ENCODE measurements around the gene DDT.
"Not testable (repeated sequence)": the region's sequence is repeated elsewhere in the genome, so short reads cannot be mapped to it uniquely, and the experiment has no call there.

Gene DDT

GRCh38 chr22:23986538-23987178 lies 12.4 kb upstream of the DDT start:
- DNase-seq = not testable (repeated sequence)

GRCh38 chr22:23986089-23986488 lies 11.8 kb upstream of the DDT start:
- DNase-seq = not testable (repeated sequence)

GRCh38 chr22:23984430-23984829 lies 10.2 kb upstream of the DDT start:
- DNase-seq = no peak

GRCh38 chr22:23980567-23980966 lies 6.3 kb upstream of the DDT start:
- DNase-seq = not testable (repeated sequence)

- DNase-seq = not testable (repeated sequence)
Observed at GRCh38 chr22:23979557-23980240, 5.5 kb upstream of the DDT start, which contains the start of gene GSTT2. GSTT2 (plus strand) TSS chr22:23980134.

- not testable (repeated sequence) for DNase-seq
Observed at GRCh38 chr22:23977304-23977703, 3.1 kb upstream of the DDT start.

- not testable (repeated sequence) for DNase-seq
Observed at GRCh38 chr22:23974836-23975352, 653 bp upstream of the DDT start.

- DNase-seq = not testable (repeated sequence)
Observed at GRCh38 chr22:23971927-23972326, 2.3 kb downstream of the DDT start.

GRCh38 chr22:23970816-23971486 lies 3.3 kb downstream of the DDT start:
- no peak for DNase-seq

- DNase-seq = no peak
Observed at GRCh38 chr22:23970201-23970641, 4.0 kb downstream of the DDT start.

- DNase-seq = no peak
Observed at GRCh38 chr22:23969071-23969470, 5.2 kb downstream of the DDT start.

GRCh38 chr22:23966568-23966967 lies 7.7 kb downstream of the DDT start, which contains the start of gene DDTL:
DDTL (plus strand) TSS chr22:23966888; CDS start chr22:23966915, 27 bp downstream.
- not testable (repeated sequence) for DNase-seq

GRCh38 chr22:23966094-23966493 lies 8.1 kb downstream of the DDT start:
- not testable (repeated sequence) for DNase-seq

- not testable (repeated sequence) for DNase-seq
Observed at GRCh38 chr22:23961084-23961771, 13.0 kb downstream of the DDT start, which contains the start of gene GSTT2B. GSTT2B (minus strand) TSS chr22:23961195; CDS start chr22:23961131, 64 bp downstream.

GRCh38 chr22:23956301-23956900 lies 17.8 kb downstream of the DDT start:
- peak; percentile 79 for DNase-seq

GRCh38 chr22:23955886-23956285 lies 18.4 kb downstream of the DDT start:
- DNase-seq = peak; percentile 42

- not testable (repeated sequence) for DNase-seq
Observed at GRCh38 chr22:23954991-23955305, 19.3 kb downstream of the DDT start.

GRCh38 chr22:23954193-23954990 lies 19.8 kb downstream of the DDT start:
- DNase-seq = not testable (repeated sequence)

- DNase-seq = not testable (repeated sequence)
Observed at GRCh38 chr22:23953485-23953884, 20.8 kb downstream of the DDT start.

GRCh38 chr22:23952794-23953405 lies 21.3 kb downstream of the DDT start:
- DNase-seq = not testable (repeated sequence)

GRCh38 chr22:23951383-23951782 lies 22.9 kb downstream of the DDT start:
- DNase-seq = not testable (repeated sequence)

Measured in NCI-H82 (cell line).